C4-2B (cell line): ENCODE data around the gene RBBP8.

Experiments
- ZFX ChIP-seq: fragments of 450-650 bp; IDR thresholded peaks from 2 replicates; pipeline ENCODE4 v1.6.1; 2017
- TF ChIP-seq, protein P1 (sequence below): fragments of 450-650 bp; conservative IDR thresholded peaks from 2 replicates; pipeline ENCODE4 v1.5.1; 2017; ENCODE audit warnings: mild to moderate bottlenecking

DNA sequence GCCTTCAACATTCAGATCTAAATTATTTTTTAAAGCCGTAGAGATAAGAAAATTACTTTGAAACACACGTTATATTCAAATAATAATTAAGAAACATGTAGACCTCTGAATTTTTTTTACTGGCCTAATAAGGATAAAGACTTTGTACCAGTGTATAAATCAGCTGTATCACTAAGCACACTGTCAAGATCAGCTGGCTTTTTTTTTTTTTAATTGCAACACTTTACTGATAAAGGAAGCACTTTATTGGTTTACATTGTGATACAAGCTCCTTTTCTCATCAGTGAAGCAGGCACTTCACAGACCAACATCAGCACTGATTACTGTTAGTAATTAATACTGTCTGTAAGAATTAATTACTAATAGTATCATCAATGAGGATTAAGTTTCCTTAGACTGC lies 88.5 kb downstream of the RBBP8 start:
- TF ChIP-seq, protein P1, sequence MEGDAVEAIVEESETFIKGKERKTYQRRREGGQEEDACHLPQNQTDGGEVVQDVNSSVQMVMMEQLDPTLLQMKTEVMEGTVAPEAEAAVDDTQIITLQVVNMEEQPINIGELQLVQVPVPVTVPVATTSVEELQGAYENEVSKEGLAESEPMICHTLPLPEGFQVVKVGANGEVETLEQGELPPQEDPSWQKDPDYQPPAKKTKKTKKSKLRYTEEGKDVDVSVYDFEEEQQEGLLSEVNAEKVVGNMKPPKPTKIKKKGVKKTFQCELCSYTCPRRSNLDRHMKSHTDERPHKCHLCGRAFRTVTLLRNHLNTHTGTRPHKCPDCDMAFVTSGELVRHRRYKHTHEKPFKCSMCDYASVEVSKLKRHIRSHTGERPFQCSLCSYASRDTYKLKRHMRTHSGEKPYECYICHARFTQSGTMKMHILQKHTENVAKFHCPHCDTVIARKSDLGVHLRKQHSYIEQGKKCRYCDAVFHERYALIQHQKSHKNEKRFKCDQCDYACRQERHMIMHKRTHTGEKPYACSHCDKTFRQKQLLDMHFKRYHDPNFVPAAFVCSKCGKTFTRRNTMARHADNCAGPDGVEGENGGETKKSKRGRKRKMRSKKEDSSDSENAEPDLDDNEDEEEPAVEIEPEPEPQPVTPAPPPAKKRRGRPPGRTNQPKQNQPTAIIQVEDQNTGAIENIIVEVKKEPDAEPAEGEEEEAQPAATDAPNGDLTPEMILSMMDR, result no peak
- TF ChIP-seq ZFX, result no peak
